Esophagus squamous epithelium (tissue), 4 donors: ENCODE measurements around the gene MBD3.

Experiments used
- POLR2A ChIP-seq, 4 donors: fragments of 450-650 bp; IDR thresholded peaks; one replicate each; pipeline ENCODE4 v1.6.1; 2017; ENCODE audit warnings: antibody characterized with exemption in 4 of 4, mild to moderate bottlenecking in 4 of 4, moderate library complexity in 3 of 4
- TF ChIP-seq, protein P1 (sequence below), 6 experiments: fragments of 450-650 bp in 4 of 6; fragments of 200-600 bp in 2 of 6; sonication (generic) in 2 of 6; IDR thresholded peaks; one replicate each; pipeline ENCODE4 v1.5.1; 2016 to 2019; ENCODE audit warnings: antibody characterized with exemption in 6 of 6, mild to moderate bottlenecking in 4 of 6, moderate library complexity in 4 of 6

GRCh38 chr19:1636325-1637236 is 43.9 kb upstream of the MBD3 start:
- TF ChIP-seq, protein P1, sequence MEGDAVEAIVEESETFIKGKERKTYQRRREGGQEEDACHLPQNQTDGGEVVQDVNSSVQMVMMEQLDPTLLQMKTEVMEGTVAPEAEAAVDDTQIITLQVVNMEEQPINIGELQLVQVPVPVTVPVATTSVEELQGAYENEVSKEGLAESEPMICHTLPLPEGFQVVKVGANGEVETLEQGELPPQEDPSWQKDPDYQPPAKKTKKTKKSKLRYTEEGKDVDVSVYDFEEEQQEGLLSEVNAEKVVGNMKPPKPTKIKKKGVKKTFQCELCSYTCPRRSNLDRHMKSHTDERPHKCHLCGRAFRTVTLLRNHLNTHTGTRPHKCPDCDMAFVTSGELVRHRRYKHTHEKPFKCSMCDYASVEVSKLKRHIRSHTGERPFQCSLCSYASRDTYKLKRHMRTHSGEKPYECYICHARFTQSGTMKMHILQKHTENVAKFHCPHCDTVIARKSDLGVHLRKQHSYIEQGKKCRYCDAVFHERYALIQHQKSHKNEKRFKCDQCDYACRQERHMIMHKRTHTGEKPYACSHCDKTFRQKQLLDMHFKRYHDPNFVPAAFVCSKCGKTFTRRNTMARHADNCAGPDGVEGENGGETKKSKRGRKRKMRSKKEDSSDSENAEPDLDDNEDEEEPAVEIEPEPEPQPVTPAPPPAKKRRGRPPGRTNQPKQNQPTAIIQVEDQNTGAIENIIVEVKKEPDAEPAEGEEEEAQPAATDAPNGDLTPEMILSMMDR (IDR thresholded peaks at IDR 0.05), result no peak
- TF ChIP-seq POLR2A (IDR thresholded peaks at IDR 0.05), result no peak
